Measurements from ENCODE around the gene EPS8L2.
"Not testable (repeated sequence)": the region's sequence is repeated elsewhere in the genome, so short reads cannot be mapped to it uniquely, and the experiment has no call there.

Gene EPS8L2

DNA sequence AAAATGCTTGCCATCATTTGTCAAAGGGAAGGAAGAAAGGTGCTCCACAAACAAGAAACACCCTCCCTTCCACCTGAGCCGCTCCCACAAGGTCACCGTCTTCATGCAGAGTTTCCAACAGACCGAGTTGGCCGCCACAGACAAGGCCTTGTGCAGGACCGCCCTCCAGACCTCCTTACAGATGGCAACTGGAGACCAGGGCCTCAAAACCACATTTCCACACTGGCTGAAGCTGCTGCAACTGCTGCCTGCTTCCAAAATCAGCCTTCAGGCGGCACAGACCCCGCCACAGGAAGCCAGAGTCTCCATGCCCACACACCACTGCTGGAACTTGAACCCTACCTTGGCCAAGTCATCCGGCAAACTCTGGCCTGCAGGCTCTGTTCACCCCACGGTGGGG is 17.4 kb upstream of the EPS8L2 start:
- H3K27ac ChIP-seq: no peak overlapping the region
- no peak for DNase-seq (ENCODE audit: low spot score)
- no peak overlapping the region for H3K4me3 ChIP-seq
- TF ChIP-seq, protein P1, sequence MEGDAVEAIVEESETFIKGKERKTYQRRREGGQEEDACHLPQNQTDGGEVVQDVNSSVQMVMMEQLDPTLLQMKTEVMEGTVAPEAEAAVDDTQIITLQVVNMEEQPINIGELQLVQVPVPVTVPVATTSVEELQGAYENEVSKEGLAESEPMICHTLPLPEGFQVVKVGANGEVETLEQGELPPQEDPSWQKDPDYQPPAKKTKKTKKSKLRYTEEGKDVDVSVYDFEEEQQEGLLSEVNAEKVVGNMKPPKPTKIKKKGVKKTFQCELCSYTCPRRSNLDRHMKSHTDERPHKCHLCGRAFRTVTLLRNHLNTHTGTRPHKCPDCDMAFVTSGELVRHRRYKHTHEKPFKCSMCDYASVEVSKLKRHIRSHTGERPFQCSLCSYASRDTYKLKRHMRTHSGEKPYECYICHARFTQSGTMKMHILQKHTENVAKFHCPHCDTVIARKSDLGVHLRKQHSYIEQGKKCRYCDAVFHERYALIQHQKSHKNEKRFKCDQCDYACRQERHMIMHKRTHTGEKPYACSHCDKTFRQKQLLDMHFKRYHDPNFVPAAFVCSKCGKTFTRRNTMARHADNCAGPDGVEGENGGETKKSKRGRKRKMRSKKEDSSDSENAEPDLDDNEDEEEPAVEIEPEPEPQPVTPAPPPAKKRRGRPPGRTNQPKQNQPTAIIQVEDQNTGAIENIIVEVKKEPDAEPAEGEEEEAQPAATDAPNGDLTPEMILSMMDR (IDR thresholded peaks at IDR 0.05): no peak

DNA sequence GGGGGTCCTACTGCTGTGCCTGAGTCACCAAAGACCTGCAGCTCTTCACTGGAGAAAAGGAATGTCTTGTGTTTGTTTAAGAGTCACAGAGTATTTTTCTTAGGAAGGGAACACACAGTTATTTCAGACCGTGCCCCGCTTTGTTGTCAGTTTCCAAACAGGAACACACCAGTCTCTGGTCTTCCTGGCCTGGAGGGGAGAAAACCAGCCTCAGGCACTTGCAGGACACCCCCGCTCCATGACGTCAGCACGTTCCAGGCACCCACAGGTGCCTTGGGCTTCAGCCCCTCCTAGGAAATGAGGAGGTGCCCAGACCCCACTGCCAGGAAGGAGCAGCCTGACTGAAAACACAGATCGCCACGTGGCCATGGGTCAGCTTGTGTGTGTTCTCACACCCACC is 16.4 kb upstream of the EPS8L2 start:
- no peak overlapping the region for H3K27ac ChIP-seq
- DNase-seq (ENCODE audit: low spot score): no peak
- no peak overlapping the region for H3K4me3 ChIP-seq
- TF ChIP-seq, protein P1 (IDR thresholded peaks at IDR 0.05): no peak

DNA sequence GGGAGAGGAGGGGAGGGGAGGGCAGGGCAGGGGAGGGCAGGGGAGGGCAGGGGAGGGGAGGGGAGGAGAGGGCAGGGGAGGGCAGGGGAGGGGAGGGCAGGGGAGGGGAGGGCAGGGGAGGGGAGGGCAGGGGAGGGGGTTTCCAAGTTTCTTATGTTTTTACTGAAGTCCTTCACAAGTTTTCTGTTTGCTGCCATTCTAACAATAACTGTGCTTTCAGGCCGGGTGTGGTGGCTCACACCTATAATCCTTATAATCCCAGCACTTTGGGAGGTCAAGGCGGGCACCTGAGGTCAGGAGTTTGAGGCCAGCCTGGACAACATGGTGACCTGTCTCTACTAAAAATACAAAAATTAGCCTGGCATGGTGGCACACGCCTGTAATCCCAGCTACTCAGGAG is 15.8 kb upstream of the EPS8L2 start:
- H3K27ac ChIP-seq; DNase-seq (ENCODE audit: low spot score); H3K4me3 ChIP-seq: not testable (repeated sequence)

DNA sequence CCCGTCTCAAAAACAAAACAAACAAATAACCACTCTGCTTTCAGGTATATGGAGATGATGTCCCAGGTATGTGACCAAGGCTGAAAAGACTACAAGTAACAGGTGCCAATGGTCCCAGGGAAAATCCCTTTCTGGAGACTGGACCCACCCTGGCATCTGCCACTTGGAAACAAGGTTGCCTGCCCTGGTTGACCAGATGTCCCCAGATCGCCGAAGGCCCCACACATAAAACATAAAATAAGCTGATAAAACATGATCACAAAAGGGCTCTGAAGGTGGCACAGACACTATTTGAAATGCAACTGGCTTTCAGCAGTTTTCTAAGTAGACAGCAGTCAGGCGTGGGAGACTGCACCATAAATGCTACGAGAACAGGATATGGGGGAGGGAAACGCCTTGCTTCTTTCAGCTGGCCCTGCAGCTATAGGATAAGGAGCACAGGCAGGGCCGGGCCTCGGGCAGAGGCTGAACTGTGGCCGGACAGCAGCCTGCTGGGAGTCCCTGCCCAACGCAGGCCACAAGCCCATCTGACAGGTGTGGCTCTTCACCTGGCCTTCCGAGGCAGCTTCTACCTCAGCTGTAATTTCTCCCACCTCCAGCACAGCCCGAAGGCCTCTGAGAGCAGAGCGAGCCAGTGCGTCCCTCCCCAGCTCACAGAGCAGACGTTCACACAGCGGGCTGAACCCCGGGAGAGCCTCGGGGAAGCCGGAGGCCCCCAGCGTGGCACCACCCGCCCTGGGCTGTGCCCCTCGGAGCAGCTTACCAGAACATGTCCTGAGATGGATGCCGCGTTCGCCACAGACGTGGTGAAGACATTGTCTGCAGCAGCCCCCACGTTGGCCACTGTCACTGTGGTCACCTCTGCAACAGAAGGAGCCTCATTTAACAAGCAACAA is 15.0 kb upstream of the EPS8L2 start:
- Histone ChIP-seq H3K4me3 (no peak overlapping the region), H3K27ac (no peak overlapping the region)
- TF ChIP-seq, protein P1 (IDR thresholded peaks at IDR 0.05): no peak
- DNase-seq (ENCODE audit: low spot score): no peak

DNA sequence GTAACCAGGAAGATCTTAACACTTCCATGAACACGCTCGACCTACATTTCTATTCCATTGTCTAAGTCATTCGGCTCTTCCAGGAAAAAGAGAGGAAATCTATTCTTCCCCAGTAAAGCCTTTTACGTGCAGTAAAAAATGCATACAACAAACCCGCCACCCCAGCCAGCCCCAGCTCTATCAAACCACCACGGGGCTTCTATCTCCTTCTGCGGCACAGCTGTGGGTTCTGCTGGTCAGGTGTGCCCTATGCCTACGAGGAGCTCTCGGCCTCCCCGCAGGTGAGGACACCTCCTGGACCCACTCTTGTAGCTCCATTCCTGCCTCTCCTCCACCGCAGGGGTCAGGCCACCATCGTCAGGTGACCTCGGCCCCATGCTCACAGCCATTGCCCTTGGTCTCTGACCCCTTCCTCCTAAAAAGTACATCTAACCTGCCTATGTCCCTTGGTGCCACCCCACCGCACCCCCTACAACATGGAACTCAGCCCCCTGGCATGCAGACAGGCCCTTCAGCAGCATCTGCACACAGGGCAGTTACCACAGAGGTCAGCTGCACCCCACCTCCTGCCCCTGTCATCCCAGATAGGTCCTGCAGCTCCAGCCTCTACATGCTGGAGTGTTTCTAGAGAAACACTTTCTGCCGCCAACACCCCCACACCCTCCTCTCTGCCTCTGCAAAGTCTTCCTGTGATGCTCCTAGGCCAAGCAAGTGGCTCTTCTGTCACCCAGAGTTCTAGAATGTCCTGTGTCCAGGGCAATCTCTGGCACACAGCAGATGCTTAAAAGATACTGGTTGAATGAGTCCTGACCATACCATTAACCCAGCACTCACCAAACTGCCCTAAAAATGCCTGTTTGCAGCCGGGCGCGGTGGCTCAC is 14.1 kb upstream of the EPS8L2 start:
- H3K27ac ChIP-seq: no peak overlapping the region
- TF ChIP-seq, protein P1 (IDR thresholded peaks at IDR 0.05): no peak
- no peak for DNase-seq (ENCODE audit: low spot score)
- H3K4me3 ChIP-seq: no peak overlapping the region

DNA sequence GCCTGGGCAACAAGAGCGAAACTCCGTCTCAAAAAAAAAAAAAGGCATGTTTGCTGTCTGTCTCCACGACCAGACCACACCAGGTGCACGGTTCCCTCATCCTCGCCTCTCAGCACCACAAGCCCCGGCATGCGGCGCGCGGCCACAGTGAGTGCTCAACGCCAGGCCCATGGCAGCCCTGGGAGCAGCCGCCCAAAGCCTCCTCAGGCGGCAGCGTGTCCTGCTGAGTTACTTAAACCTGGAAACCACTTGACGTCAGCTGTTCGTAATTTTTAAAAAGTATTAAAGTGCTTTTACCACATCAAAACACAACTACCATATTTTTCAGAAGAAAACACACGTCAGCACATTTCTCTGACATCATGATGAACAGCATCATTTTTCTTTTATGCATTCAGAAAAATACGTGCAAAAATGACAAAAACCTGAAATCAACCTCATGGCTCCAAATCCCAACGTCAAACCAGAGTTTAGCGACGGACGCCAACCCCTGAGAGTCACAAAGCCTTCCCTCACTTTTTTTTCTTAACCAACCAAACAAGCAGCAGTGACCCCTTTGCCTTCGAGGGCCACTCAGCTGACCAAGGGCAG is 13.1 kb upstream of the EPS8L2 start:
- DNase-seq (ENCODE audit: low spot score): no peak
- Histone ChIP-seq H3K4me3 (peak overlapping the region; percentile 89), H3K27ac (peak overlapping the region in 1 of 2 donors; percentile 98)
- TF ChIP-seq, protein P1 (IDR thresholded peaks at IDR 0.05): no peak

DNA sequence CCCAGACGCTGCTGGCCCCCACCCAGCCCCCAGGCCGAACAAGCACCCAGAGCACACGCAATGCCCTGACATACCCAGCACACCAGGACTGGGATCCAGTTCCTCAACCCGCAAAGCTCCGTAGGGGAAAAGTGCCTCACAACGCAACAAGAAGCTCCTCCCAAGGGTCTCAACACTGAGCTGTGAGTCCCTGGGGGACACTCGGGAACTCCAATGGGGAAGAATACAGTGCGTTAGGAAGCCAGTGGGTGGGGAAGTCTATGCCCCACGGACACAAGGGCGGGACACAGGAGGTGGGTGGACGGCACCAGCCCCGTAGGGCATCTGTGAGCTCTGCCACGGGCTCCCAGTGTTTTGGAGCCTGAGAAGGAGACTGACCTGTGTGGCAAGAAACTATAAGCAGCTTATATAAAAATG is 12.6 kb upstream of the EPS8L2 start:
- TF ChIP-seq, protein P1 (IDR thresholded peaks at IDR 0.05): no peak
- no peak for DNase-seq (ENCODE audit: low spot score)
- Histone ChIP-seq H3K27ac (peak overlapping the region in 1 of 2 donors; percentile 98), H3K4me3 (peak overlapping the region; percentile 89)
